ENCODE measurements around the gene PAIP2B. TPM values are rescaled to one million over a fixed set of nuclear protein-coding genes. Genes with fewer than 3 reads are reported as not detected.

The PAIP2B gene
- total and polyA plus RNA-seq, 2 of the 4 experiments (the other 2 are of a cell fraction), result 0.15 to 0.18 TPM

- H2BK20ac ChIP-seq (ENCODE audit: low read depth, low read length), result no peak overlapping the region
- H3K4me3 ChIP-seq (ENCODE audit: insufficient read depth, low read depth, low read length), result peak overlapping the region; percentile 57
- H4K91ac ChIP-seq (ENCODE audit: insufficient read depth, low read depth, low read length), result no peak overlapping the region
- DNase-seq, result no peak
- 0% methylated on average over 8 of the region's 52 CpGs; no CpG with 5 or more reads in 1 of the 2 experiments for WGBS, 2 experiments (ENCODE audit: extremely low coverage in 2 of 2, insufficient read length in 1 of 2)
- H3K27me3 ChIP-seq (ENCODE audit: control insufficient read depth, insufficient read depth, low read length), result peaks cover 4% of the 10 kb centered on the region; the same call in 1 of the 2 replicates
- no peak overlapping the region for H3K9ac ChIP-seq (ENCODE audit: low read depth, low read length)
- no peak overlapping the region for H2BK120ac ChIP-seq (ENCODE audit: low read depth, low read length)
- H3K4me2 ChIP-seq (ENCODE audit: low read depth, low read length), result peak overlapping the region; percentile 83
- CTCF ChIA-PET, result interaction anchor here (1.3 kb wide), 1 partner anchor 17 kb away, joined by 3 read pairs; no protein-coding TSS in a partner anchor
- no peak overlapping the region for H3K23ac ChIP-seq (ENCODE audit: low read depth, low read length)
- no peaks in the 10 kb centered on the region for H3K79me1 ChIP-seq (ENCODE audit: low read depth in 1 of 2, low read length in 2 of 2)
- no peak overlapping the region; the same call in 1 of the 2 replicates for H3K14ac ChIP-seq (replicated peaks; ENCODE audit: low read depth, low read length)
- H2AK9ac ChIP-seq (replicated peaks; ENCODE audit: low read depth, low read length, poor library complexity), result no peak overlapping the region
- peak; percentile 8 for ATAC-seq (ENCODE audit: low read depth)
- H2BK5ac ChIP-seq (ENCODE audit: low read depth, low read length, poor library complexity, severe bottlenecking), result no peak overlapping the region
- H4K20me1 ChIP-seq (ENCODE audit: insufficient read depth, low read length), result no peaks in the 10 kb centered on the region
- intact Hi-C loops (cut with micrococcal nuclease), result no loop called here
- dilution Hi-C loops (cut with HindIII; ENCODE audit: low sequenced_read_pairs, unreplicated experiment), result no loop called here
- H3K56ac ChIP-seq (ENCODE audit: extremely low read depth, insufficient read depth, low read length), result no peak overlapping the region
- peaks cover 2% of the 10 kb centered on the region; the same call in 1 of the 2 replicates for H3K4me1 ChIP-seq (ENCODE audit: control insufficient read depth, insufficient read depth, low read length)
- no peak overlapping the region for H2AK5ac ChIP-seq (ENCODE audit: low read depth, low read length)
- in situ Hi-C loops (cut with MboI; ENCODE audit: low sequenced_read_pairs), result no loop called here
- H3K9me1 ChIP-seq (ENCODE audit: insufficient read depth, low read length), result no peaks in the 10 kb centered on the region
- peak overlapping the region; percentile 97 for H2AFZ ChIP-seq (replicated peaks; ENCODE audit: low read length, poor library complexity)
- no peak overlapping the region for H4K8ac ChIP-seq (ENCODE audit: low read depth in 2 of 2, low read length in 2 of 2)
- POLR2A ChIA-PET (ENCODE audit: unreplicated experiment), result no interaction called here
- no peak overlapping the region for H3K18ac ChIP-seq (ENCODE audit: low read depth, low read length)
- no peak for TF ChIP-seq MAZ (IDR thresholded peaks at IDR 0.05; ENCODE audit: borderline replicate concordance, low read depth, low read length)
- H3K4ac ChIP-seq (ENCODE audit: low read depth, low read length), result no peak overlapping the region
- H3K36me3 ChIP-seq (ENCODE audit: control insufficient read depth, insufficient read depth, low read length), result no peaks in the 10 kb centered on the region
- BruUV-seq (replicated peaks), result no TSS peak
- no peak overlapping the region for H4K5ac ChIP-seq (ENCODE audit: low read depth, low read length)
- no peak overlapping the region for H3K27ac ChIP-seq (ENCODE audit: insufficient read depth, low read length)
- H3K9me3 ChIP-seq (ENCODE audit: control insufficient read depth, insufficient read depth, low read length), result no peaks in the 10 kb centered on the region
- no peak overlapping the region for H2BK15ac ChIP-seq (ENCODE audit: low read depth, low read length)
Measured at GRCh38 chr2:71226096-71226964, 573 bp downstream of the PAIP2B start.

All from IMR-90 (cell line).